Cardiac muscle cell (in vitro differentiated cells and primary cell): ENCODE results near the gene ALS2CL. TPM values are rescaled to one million over a fixed set of nuclear protein-coding genes. Genes with fewer than 3 reads are reported as not detected.
A peak's percentile ranks its signal among the peaks of the same experiment; 100 is the strongest.

ENCODE experiments used
- DNase-seq, 2 donors: peaks; one replicate each; pipeline versions ENCODE4 v3.0.0 to v3.0.0-alpha.2; 2010 to 2017; ENCODE audit warnings: low read depth in 1 of 2, low spot score in 1 of 2
- H3K27ac ChIP-seq: fragments of 200-600 bp; sonication (generic); 2 replicates; pipeline ENCODE4 v1.5.1; 2016
- H3K27me3 ChIP-seq: fragments of 200-600 bp; sonication (generic); 2 replicates; pipeline ENCODE4 v1.6.0; 2016; ENCODE audit warnings: control low read depth
- H3K36me3 ChIP-seq: fragments of 200-600 bp; sonication (generic); 2 replicates; pipeline ENCODE4 v1.5.1; 2016; ENCODE audit warnings: control low read depth
- H3K4me1 ChIP-seq: fragments of 200-600 bp; sonication (generic); 2 replicates; pipeline ENCODE4 v1.8.1; 2017; ENCODE audit warnings: low read depth, mild to moderate bottlenecking, mixed run types
- H3K4me3 ChIP-seq: fragments of 200-600 bp; sonication (generic); 2 replicates; pipeline ENCODE4 v1.5.1; 2016; ENCODE audit warnings: mild to moderate bottlenecking
- H3K9me3 ChIP-seq: fragments of 200-600 bp; sonication (generic); 2 replicates; pipeline ENCODE4 v1.5.1; 2017; ENCODE audit warnings: low read depth, mild to moderate bottlenecking, control low read depth
- polyA plus RNA-seq: library from polyadenylated mRNA; unstranded; fragments of >200 nt; fragmentation: Nextera tagmentation; extraction: Ambion mirVana; gene quantifications from 2 replicates; pipeline ENCODE4 v1.2.1, GENCODE V29; 2016
- total RNA-seq: library from RNA; depleted of rRNA; stranded (reverse); fragments of >200 nt; gene quantifications from 2 replicates; pipeline ENCODE4 v1.2.3, GENCODE V29; 2016
- TF ChIP-seq, protein P1 (sequence below): IDR thresholded peaks from 2 replicates; pipeline ENCODE4 v1.5.1; 2012; ENCODE audit warnings: low read depth, mild to moderate bottlenecking, low read length

Gene ALS2CL
- total and polyA plus RNA-seq, 2 experiments from 2014 or later, result 2.2 to 11.4 TPM

DNA sequence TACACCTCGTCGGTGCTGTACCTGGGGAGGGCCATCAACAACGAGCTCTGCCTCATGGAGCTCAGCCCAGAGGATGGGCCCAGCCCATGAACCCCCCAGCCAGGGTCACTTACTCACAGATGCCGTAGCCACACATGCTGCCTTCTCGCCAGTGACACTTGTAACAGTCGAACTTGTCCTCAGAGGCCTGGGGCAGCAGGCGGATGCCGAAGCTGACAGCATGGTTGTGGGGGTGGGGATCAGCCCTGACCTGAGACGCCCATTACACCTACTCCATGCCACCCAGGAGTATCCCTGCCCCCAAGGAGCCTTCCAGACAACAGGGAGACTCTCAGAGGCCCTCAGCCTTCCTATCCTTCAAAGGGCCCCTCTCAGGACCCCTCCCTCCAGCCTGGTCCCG lies 12.1 kb downstream of the ALS2CL start:
- Histone ChIP-seq H3K27me3 (no peaks in the 10 kb centered on the region), H3K4me3 (no peak overlapping the region), H3K36me3 (no peaks in the 10 kb centered on the region), H3K9me3 (no peaks in the 10 kb centered on the region), H3K4me1 (no peaks in the 10 kb centered on the region), H3K27ac (no peak overlapping the region)
- no peak for DNase-seq
- TF ChIP-seq, protein P1, sequence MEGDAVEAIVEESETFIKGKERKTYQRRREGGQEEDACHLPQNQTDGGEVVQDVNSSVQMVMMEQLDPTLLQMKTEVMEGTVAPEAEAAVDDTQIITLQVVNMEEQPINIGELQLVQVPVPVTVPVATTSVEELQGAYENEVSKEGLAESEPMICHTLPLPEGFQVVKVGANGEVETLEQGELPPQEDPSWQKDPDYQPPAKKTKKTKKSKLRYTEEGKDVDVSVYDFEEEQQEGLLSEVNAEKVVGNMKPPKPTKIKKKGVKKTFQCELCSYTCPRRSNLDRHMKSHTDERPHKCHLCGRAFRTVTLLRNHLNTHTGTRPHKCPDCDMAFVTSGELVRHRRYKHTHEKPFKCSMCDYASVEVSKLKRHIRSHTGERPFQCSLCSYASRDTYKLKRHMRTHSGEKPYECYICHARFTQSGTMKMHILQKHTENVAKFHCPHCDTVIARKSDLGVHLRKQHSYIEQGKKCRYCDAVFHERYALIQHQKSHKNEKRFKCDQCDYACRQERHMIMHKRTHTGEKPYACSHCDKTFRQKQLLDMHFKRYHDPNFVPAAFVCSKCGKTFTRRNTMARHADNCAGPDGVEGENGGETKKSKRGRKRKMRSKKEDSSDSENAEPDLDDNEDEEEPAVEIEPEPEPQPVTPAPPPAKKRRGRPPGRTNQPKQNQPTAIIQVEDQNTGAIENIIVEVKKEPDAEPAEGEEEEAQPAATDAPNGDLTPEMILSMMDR, result no peak

DNA sequence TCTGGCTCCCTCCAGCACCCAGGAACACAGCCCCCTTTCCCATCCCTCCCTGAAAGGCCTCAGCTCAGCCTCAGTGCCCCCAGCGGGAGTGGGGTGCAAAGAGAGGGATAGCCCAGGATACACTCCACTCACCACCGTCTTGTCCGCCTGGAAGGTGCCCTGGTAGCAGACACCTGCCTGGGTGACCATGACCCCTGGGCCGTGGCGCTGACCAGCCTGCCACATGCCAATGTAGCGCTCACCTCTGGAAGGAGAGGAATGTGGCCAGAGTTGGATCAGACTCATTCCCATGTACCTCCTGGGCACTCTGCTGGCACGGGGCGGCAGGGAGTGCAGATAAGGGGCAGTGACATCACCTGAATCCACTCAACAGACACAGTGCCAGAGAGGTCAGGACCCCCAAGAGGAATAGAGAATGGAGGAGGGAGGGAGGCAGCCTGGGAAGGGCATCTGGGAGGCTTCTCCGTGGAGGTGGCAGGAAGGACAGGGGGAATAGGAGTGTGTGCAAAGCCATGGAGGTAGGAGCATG lies 13.1 kb downstream of the ALS2CL start:
- no peaks in the 10 kb centered on the region for H3K9me3 ChIP-seq
- H3K27me3 ChIP-seq, result no peaks in the 10 kb centered on the region
- H3K4me3 ChIP-seq, result no peak overlapping the region
- no peaks in the 10 kb centered on the region for H3K4me1 ChIP-seq
- TF ChIP-seq, protein P1, result no peak
- DNase-seq, result no peak
- no peaks in the 10 kb centered on the region for H3K36me3 ChIP-seq
- H3K27ac ChIP-seq, result no peak overlapping the region

DNA sequence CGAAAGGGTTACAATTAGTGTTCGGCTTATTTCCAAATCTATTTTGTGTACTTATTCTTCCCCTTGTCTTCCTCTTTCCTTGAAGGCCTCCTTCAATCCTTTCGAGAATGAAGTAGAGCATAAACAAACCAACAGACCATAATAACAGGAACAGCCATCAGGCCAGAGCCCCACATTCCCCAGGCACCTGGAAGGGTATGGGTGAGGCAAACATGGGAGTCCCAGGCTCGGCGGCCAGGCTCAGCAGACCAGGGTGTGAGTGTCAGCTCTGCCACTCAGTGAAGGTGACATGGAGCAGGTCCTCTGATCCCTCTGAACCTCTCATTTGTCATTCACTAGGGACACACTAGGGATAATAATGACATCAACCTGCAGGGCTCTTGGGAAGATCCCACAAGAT lies 13.8 kb downstream of the ALS2CL start:
- H3K4me3 ChIP-seq, result no peak overlapping the region
- no peaks in the 10 kb centered on the region for H3K4me1 ChIP-seq
- no peak for DNase-seq
- no peaks in the 10 kb centered on the region for H3K27me3 ChIP-seq
- no peaks in the 10 kb centered on the region for H3K36me3 ChIP-seq
- H3K9me3 ChIP-seq, result no peaks in the 10 kb centered on the region
- H3K27ac ChIP-seq, result no peak overlapping the region
- TF ChIP-seq, protein P1, result no peak

DNA sequence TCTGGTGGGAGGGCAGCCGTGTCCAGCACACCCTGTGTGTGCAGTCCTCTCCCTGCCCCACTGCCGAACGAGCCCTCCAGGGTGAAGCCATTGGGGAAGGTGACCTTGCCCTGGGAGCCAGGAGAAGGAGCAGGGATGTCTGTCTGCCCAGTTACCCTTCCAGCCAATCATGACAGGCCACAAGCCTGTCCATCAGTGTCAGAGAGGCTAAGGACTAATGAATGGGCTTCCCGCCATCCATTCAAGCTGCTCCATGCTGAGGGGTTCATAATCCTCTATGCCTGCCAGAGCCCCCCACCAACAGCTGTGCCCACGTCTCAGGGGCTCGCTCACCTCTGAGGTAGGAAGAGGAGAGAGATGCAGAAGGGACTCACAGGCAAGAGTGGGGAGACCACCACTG lies 15.2 kb downstream of the ALS2CL start:
- H3K9me3 ChIP-seq, result no peaks in the 10 kb centered on the region
- no peaks in the 10 kb centered on the region for H3K27me3 ChIP-seq
- no peaks in the 10 kb centered on the region for H3K36me3 ChIP-seq
- TF ChIP-seq, protein P1, result no peak
- H3K4me1 ChIP-seq, result no peaks in the 10 kb centered on the region
- no peak overlapping the region for H3K4me3 ChIP-seq
- no peak for DNase-seq
- H3K27ac ChIP-seq, result no peak overlapping the region

DNA sequence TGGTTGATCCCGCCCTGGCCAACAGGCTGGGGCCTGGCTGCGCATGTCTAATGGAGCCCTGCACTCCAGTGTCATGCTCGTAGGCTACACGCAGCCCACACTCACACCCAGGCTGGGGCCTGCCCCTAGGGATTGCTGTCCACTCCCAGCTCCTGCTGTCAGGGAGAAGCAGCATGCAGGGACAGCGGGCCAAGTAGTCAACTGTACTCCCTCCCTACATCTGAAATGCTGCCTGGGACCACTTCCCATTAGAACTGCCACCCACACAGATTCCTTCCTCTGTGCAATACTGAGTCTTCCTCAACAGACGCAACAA lies 16.1 kb downstream of the ALS2CL start:
- Histone ChIP-seq H3K27me3 (no peaks in the 10 kb centered on the region), H3K4me3 (no peak overlapping the region), H3K4me1 (no peaks in the 10 kb centered on the region), H3K9me3 (no peaks in the 10 kb centered on the region), H3K36me3 (no peaks in the 10 kb centered on the region), H3K27ac (no peak overlapping the region)
- TF ChIP-seq, protein P1, result no peak
- DNase-seq, result peak in 1 of 2 donors; percentile 60
